Endothelial cell of umbilical vein (primary cell): ENCODE data around the gene RFFL. TPM values are rescaled to one million over a fixed set of nuclear protein-coding genes. Genes with fewer than 3 reads are reported as not detected.

Experiments used
- BruUV-seq: library from RNA; stranded (reverse); fragments of 400-500 nt; replicated peaks from 2 replicates; lab custom pipeline; 2021; lab: Mats Ljungman, UMichigan
- CTCF ChIA-PET: fragments of 300-600, 350-600 bp; sonication (Branson Sonifier 250); formaldehyde crosslinking; loops from one replicate; lab custom pipeline; 2021; ENCODE audit warnings: antibody characterized with exemption, inconsistent platforms; lab: Charles Lee
- POLR2A ChIA-PET: fragments of 300-600, 350-600 bp; sonication (Branson Sonifier 250); formaldehyde crosslinking; loops from one replicate; lab custom pipeline; 2021; ENCODE audit warnings: antibody characterized with exemption, inconsistent platforms; lab: Charles Lee
- DNase-seq: peaks from one replicate; pipeline ENCODE4 v3.0.0-alpha.2; 2011; ENCODE audit warnings: low read depth, low spot score
- FAIRE-seq: peaks from 2 replicates; lab custom pipeline; 2011; peaks lifted over from hg19 to GRCh38; lab: Jason Lieb, UNC
- H2AFZ ChIP-seq: 2 replicates; pipeline ENCODE4 v1.6.0; 2012; ENCODE audit warnings: low read depth, low read length, control low read depth, inconsistent platforms
- H3K27ac ChIP-seq: 2 replicates; pipeline ENCODE4 v1.5.1; 2011; ENCODE audit warnings: low read depth, mild to moderate bottlenecking, control low read depth, low read length, moderate library complexity; ENCODE audit not compliant: insufficient read depth
- H3K27me3 ChIP-seq, 2 experiments: 2 replicates each; pipeline versions ENCODE4 v1.6.0 to v1.6.1; 2011; ENCODE audit warnings: low read length in 2 of 2, mixed read lengths in 1 of 2; ENCODE audit not compliant: control insufficient read depth in 2 of 2, insufficient read depth in 2 of 2
- H3K36me3 ChIP-seq, 2 experiments: 2 replicates in 1 of 2; 3 replicates in 1 of 2; pipeline ENCODE4 v1.5.1; 2011; ENCODE audit warnings: low read length in 2 of 2, mild to moderate bottlenecking in 1 of 2, moderate library complexity in 1 of 2; ENCODE audit not compliant: control insufficient read depth in 2 of 2, insufficient read depth in 2 of 2; ENCODE audit errors: extremely low read depth in 1 of 2
- H3K4me1 ChIP-seq: 3 replicates; pipeline ENCODE4 v1.5.1; 2011; ENCODE audit warnings: mild to moderate bottlenecking, low read length; ENCODE audit not compliant: control insufficient read depth, insufficient read depth; ENCODE audit errors: extremely low read depth
- H3K4me2 ChIP-seq: 2 replicates; pipeline ENCODE4 v1.6.1; 2011; ENCODE audit warnings: low read length, control low read depth, mixed read lengths; ENCODE audit not compliant: insufficient read depth
- H3K4me3 ChIP-seq, 3 experiments: fragments of 200-600 bp in 1 of 3; sonication (generic), shearing (Covaris generic) in 1 of 3; replicated peaks in 1 of 3; 2 replicates each; pipeline ENCODE4 v1.5.1; 2011 to 2016; ENCODE audit warnings: control low read depth in 3 of 3, low read length in 3 of 3, mild to moderate bottlenecking in 2 of 3, inconsistent platforms in 1 of 3, low read depth in 1 of 3, moderate library complexity in 1 of 3; ENCODE audit not compliant: insufficient read depth in 1 of 3
- H3K79me2 ChIP-seq: 2 replicates; pipeline ENCODE4 v1.6.0; 2012; ENCODE audit warnings: low read length, inconsistent platforms; ENCODE audit not compliant: control insufficient read depth, insufficient read depth
- H3K9ac ChIP-seq: replicated peaks from 2 replicates; pipeline ENCODE3; 2011; ENCODE audit warnings: low read length, control low read depth; ENCODE audit not compliant: insufficient read depth; ENCODE audit errors: extremely low read depth
- H3K9me1 ChIP-seq: replicated peaks from 3 replicates; pipeline ENCODE4 v1.6.0; 2011; ENCODE audit warnings: mild to moderate bottlenecking, low read length; ENCODE audit not compliant: control insufficient read depth, insufficient read depth; ENCODE audit errors: extremely low read depth
- H3K9me3 ChIP-seq: replicated peaks from 2 replicates; pipeline ENCODE4 v1.5.1; 2012; ENCODE audit warnings: low read length, inconsistent platforms; ENCODE audit not compliant: control insufficient read depth, insufficient read depth
- H4K20me1 ChIP-seq: replicated peaks from 2 replicates; pipeline ENCODE3; 2011; ENCODE audit warnings: mild to moderate bottlenecking, low read length; ENCODE audit not compliant: control insufficient read depth, insufficient read depth; ENCODE audit errors: extremely low read depth
- CTCF ChIP-seq, 2 donors: IDR thresholded peaks; 1 replicate in 1 of 2; 2 replicates in 1 of 2; pipeline ENCODE4 v1.5.1; 2011; ENCODE audit warnings: low read length in 2 of 2, mild to moderate bottlenecking in 2 of 2, moderate library complexity in 2 of 2, control low read depth in 1 of 2, inconsistent platforms in 1 of 2, low read depth in 1 of 2; ENCODE audit not compliant: insufficient read depth in 1 of 2; ENCODE audit errors: extremely low read depth in 1 of 2
- EZH2 ChIP-seq: IDR thresholded peaks from 2 replicates; pipeline ENCODE4 v1.6.1; 2012; ENCODE audit warnings: borderline replicate concordance, low read depth, mild to moderate bottlenecking, moderate library complexity, low read length, inconsistent platforms; ENCODE audit not compliant: severe bottlenecking
- FOS ChIP-seq: IDR thresholded peaks from 2 replicates; pipeline ENCODE4 v1.6.1; 2011; ENCODE audit warnings: mild to moderate bottlenecking, low read length, moderate library complexity, borderline replicate concordance; ENCODE audit not compliant: insufficient read depth
- GATA2 ChIP-seq: IDR thresholded peaks from 2 replicates; pipeline ENCODE4 v1.7.0; 2011; ENCODE audit warnings: low read depth, mild to moderate bottlenecking, moderate library complexity, mixed read lengths, low read length; ENCODE audit not compliant: insufficient read length, insufficient read depth
- JUN ChIP-seq: IDR thresholded peaks from 2 replicates; pipeline ENCODE4 v1.6.1; 2011; ENCODE audit warnings: borderline replicate concordance, low read depth; ENCODE audit not compliant: insufficient read length, insufficient read depth
- MAX ChIP-seq: IDR thresholded peaks from 2 replicates; pipeline ENCODE4 v1.6.1; 2011; ENCODE audit not compliant: insufficient read depth, insufficient read length
- MYC ChIP-seq: IDR thresholded peaks from one replicate; pipeline ENCODE4 v1.6.1; 2011; ENCODE audit warnings: mild to moderate bottlenecking, low read depth, low read length
- POLR2A ChIP-seq: IDR thresholded peaks from 2 replicates; pipeline ENCODE4 v1.6.1; 2012; ENCODE audit warnings: low read depth, mild to moderate bottlenecking, control low read depth, low read length
- POLR2AphosphoS5 ChIP-seq: IDR thresholded peaks from 2 replicates; pipeline ENCODE4 v1.6.1; 2012; ENCODE audit warnings: low read depth, mild to moderate bottlenecking, control low read depth, low read length, moderate library complexity; ENCODE audit not compliant: insufficient read depth
- dilution Hi-C: fragments of 300-500 bp; cut with MboI; formaldehyde crosslinking; loops from one replicate; pipeline ENCODE4 v1.15.0; 2019; ENCODE audit warnings: low sequenced_read_pairs; ENCODE audit not compliant: extremely low pct_ligation_motif_present
- intact Hi-C: fragments of 100-400 bp; cut with micrococcal nuclease; formaldehyde crosslinking; loops from one replicate; pipeline ENCODE4 v1.10.0; 2022
- polyA plus RNA-seq, 4 experiments: library from polyadenylated mRNA; depleted of rRNA in 3 of 4; stranded (reverse) in 3 of 4; unstranded in 1 of 4; fragments of >200 nt; gene quantifications; 2 replicates each; pipeline versions ENCODE4 v1.2.1 to v1.2.3, GENCODE V29; 2011 to 2012; ENCODE audit warnings: missing spikeins in 1 of 4
- total RNA-seq: library from RNA; stranded (reverse); gene quantifications from 2 replicates; pipeline ENCODE4 v1.2.3, GENCODE V29; 2021

Gene RFFL
- total and polyA plus RNA-seq, 2 donors (not counting 3 experiments of a cell fraction or from before 2014, with no cell fraction given): 7.0 to 14.1 TPM

GRCh38 chr17:34987232-34987631 lies 76.3 kb downstream of the RFFL start:
- DNase-seq (no peak), FAIRE-seq (no peak)
- H4K20me1 ChIP-seq: no peaks in the 10 kb centered on the region
- H3K36me3 ChIP-seq: peaks cover 10 to 12% of the 10 kb centered on the region in 2 experiments
- H3K27ac ChIP-seq: no peak overlapping the region
- TF ChIP-seq JUN (no peak), POLR2A (no peak), MYC (no peak), FOS (no peak), MAX (no peak), CTCF (IDR thresholded peaks at IDR 0.05; ENCODE audit: extremely low read depth in 1 of 2, insufficient read depth in 1 of 2, low read depth in 1 of 2, low read length in 2 of 2) (no peak), EZH2 (no peak), POLR2AphosphoS5 (no peak), GATA2 (no peak)
- no peaks in the 10 kb centered on the region for H3K27me3 ChIP-seq
- H3K9me1 ChIP-seq: no peaks in the 10 kb centered on the region
- ChIA-PET CTCF (no interaction called here), POLR2A (no interaction called here)
- no peak overlapping the region for H2AFZ ChIP-seq
- no peaks in the 10 kb centered on the region for H3K9me3 ChIP-seq
- no peak overlapping the region for H3K4me2 ChIP-seq
- H3K4me3 ChIP-seq: no peak overlapping the region
- peaks cover 9% of the 10 kb centered on the region for H3K79me2 ChIP-seq
- dilution Hi-C loops (loop anchor here (25.0 kb wide), 1 partner anchor 125 kb away; the partner anchor contains the start of genes FNDC8 and RAD51D), intact Hi-C loops (loop anchor here (10.0 kb wide), 2 partner anchors 442 to 558 kb away; no protein-coding TSS in a partner anchor)
- BruUV-seq: no TSS peak
- no peak overlapping the region for H3K9ac ChIP-seq
- H3K4me1 ChIP-seq: peaks cover under 1% of the 10 kb centered on the region
